IMR-90 (cell line): ENCODE measurements around the gene ADGRA1. TPM values are rescaled to one million over a fixed set of nuclear protein-coding genes. Genes with fewer than 3 reads are reported as not detected.

ENCODE experiments used
- ATAC-seq: fragments of 200-7000 bp; cut with Tn5 transposase; 2 replicates; pipeline ENCODE4 v1.9.1; 2020; ENCODE audit warnings: low read depth, mild to moderate bottlenecking, moderate library complexity
- BruUV-seq: library from RNA; stranded (reverse); fragments of 400-500 nt; replicated peaks from 2 replicates; lab custom pipeline; 2021; lab: Mats Ljungman, UMichigan
- CTCF ChIA-PET: fragments of 300-600 bp; formaldehyde crosslinking; extraction: SDS; loops from one replicate; lab custom pipeline; 2021; ENCODE audit warnings: antibody characterized with exemption; lab: Yijun Ruan, JAX
- POLR2A ChIA-PET: fragments of 300-600 bp; sonication (Branson Sonifier 250); formaldehyde crosslinking; loops from one replicate; lab custom pipeline; 2022; ENCODE audit warnings: antibody characterized with exemption; ENCODE audit not compliant: unreplicated experiment; lab: Charles Lee
- DNase-seq: peaks from one replicate; pipeline ENCODE4 v3.0.0; 2013
- H2AFZ ChIP-seq: replicated peaks from 2 replicates; pipeline ENCODE3; 2013; ENCODE audit warnings: low read length, mild to moderate bottlenecking; ENCODE audit not compliant: poor library complexity
- H2AK5ac ChIP-seq: 2 replicates; pipeline ENCODE4 v1.6.1; 2013; ENCODE audit warnings: low read depth, low read length, inconsistent platforms
- H2AK9ac ChIP-seq: replicated peaks from 2 replicates; pipeline ENCODE3; 2013; ENCODE audit warnings: mild to moderate bottlenecking, low read depth, low read length, moderate library complexity; ENCODE audit not compliant: poor library complexity
- H2BK120ac ChIP-seq: 2 replicates; pipeline ENCODE4 v1.6.1; 2013; ENCODE audit warnings: low read depth, low read length, inconsistent platforms
- H2BK15ac ChIP-seq: 3 replicates; pipeline ENCODE4 v1.6.1; 2013; ENCODE audit warnings: low read depth, low read length, inconsistent platforms
- H2BK20ac ChIP-seq: 2 replicates; pipeline ENCODE4 v1.6.1; 2013; ENCODE audit warnings: low read depth, mild to moderate bottlenecking, inconsistent platforms, low read length, moderate library complexity
- H2BK5ac ChIP-seq: 2 replicates; pipeline ENCODE4 v1.6.1; 2013; ENCODE audit warnings: mild to moderate bottlenecking, low read depth, low read length, inconsistent platforms; ENCODE audit not compliant: poor library complexity, severe bottlenecking
- H3K14ac ChIP-seq: replicated peaks from 2 replicates; pipeline ENCODE4 v1.6.1; 2013; ENCODE audit warnings: low read depth, low read length, inconsistent platforms
- H3K18ac ChIP-seq: 2 replicates; pipeline ENCODE4 v1.6.1; 2013; ENCODE audit warnings: low read depth, low read length, control low read depth
- H3K23ac ChIP-seq: 2 replicates; pipeline ENCODE4 v1.6.1; 2013; ENCODE audit warnings: low read depth, low read length, inconsistent platforms
- H3K27ac ChIP-seq: 2 replicates; pipeline ENCODE4 v1.5.1; 2013; ENCODE audit warnings: mild to moderate bottlenecking, control low read depth, low read length; ENCODE audit not compliant: insufficient read depth
- H3K27me3 ChIP-seq: 2 replicates; pipeline ENCODE4 v1.6.1; 2013; ENCODE audit warnings: low read length; ENCODE audit not compliant: control insufficient read depth, insufficient read depth
- H3K36me3 ChIP-seq: 2 replicates; pipeline ENCODE4 v1.6.1; 2013; ENCODE audit warnings: low read length, mixed read lengths; ENCODE audit not compliant: control insufficient read depth, insufficient read depth
- H3K4ac ChIP-seq: 2 replicates; pipeline ENCODE4 v1.6.1; 2013; ENCODE audit warnings: low read depth, low read length, inconsistent platforms
- H3K4me1 ChIP-seq: 2 replicates; pipeline ENCODE4 v1.6.1; 2013; ENCODE audit warnings: low read length, mixed read lengths; ENCODE audit not compliant: control insufficient read depth, insufficient read depth
- H3K4me2 ChIP-seq: 2 replicates; pipeline ENCODE4 v1.6.1; 2013; ENCODE audit warnings: low read depth, mild to moderate bottlenecking, control low read depth, low read length, moderate library complexity
- H3K4me3 ChIP-seq: 2 replicates; pipeline ENCODE4 v1.5.1; 2013; ENCODE audit warnings: low read depth, mild to moderate bottlenecking, control low read depth, low read length, moderate library complexity; ENCODE audit not compliant: insufficient read depth
- H3K56ac ChIP-seq: 2 replicates; pipeline ENCODE4 v1.6.1; 2013; ENCODE audit warnings: low read length, inconsistent platforms; ENCODE audit not compliant: insufficient read depth; ENCODE audit errors: extremely low read depth
- H3K79me1 ChIP-seq, 2 experiments: 2 replicates each; pipeline ENCODE4 v1.6.1; 2013; ENCODE audit warnings: low read length in 2 of 2, inconsistent platforms in 1 of 2, low read depth in 1 of 2
- H3K9ac ChIP-seq: 2 replicates; pipeline ENCODE4 v1.6.1; 2013; ENCODE audit warnings: low read depth, low read length, control low read depth
- H3K9me1 ChIP-seq: 2 replicates; pipeline ENCODE4 v1.6.1; 2013; ENCODE audit warnings: low read length, inconsistent platforms; ENCODE audit not compliant: insufficient read depth
- H3K9me3 ChIP-seq: 2 replicates; pipeline ENCODE4 v1.6.1; 2013; ENCODE audit warnings: low read length; ENCODE audit not compliant: control insufficient read depth, insufficient read depth
- H4K20me1 ChIP-seq: 2 replicates; pipeline ENCODE4 v1.6.1; 2013; ENCODE audit warnings: low read length, inconsistent platforms; ENCODE audit not compliant: insufficient read depth
- H4K5ac ChIP-seq: 2 replicates; pipeline ENCODE4 v1.6.1; 2013; ENCODE audit warnings: mild to moderate bottlenecking, low read depth, low read length, control low read depth
- H4K8ac ChIP-seq, 2 experiments: 2 replicates each; pipeline ENCODE4 v1.6.1; 2013; ENCODE audit warnings: low read depth in 2 of 2, low read length in 2 of 2, control low read depth in 1 of 2, inconsistent platforms in 1 of 2
- H4K91ac ChIP-seq: 2 replicates; pipeline ENCODE4 v1.6.1; 2013; ENCODE audit warnings: low read depth, low read length, inconsistent platforms; ENCODE audit not compliant: insufficient read depth
- USF2 ChIP-seq: fragments of 150-350 bp; IDR thresholded peaks from 2 replicates; pipeline ENCODE4 v1.6.1; 2017; ENCODE audit warnings: mild to moderate bottlenecking, antibody characterized with exemption, low read length, low read depth
- WGBS, 2 experiments: methylation state at CpG; one replicate each; pipeline versions ENCODE4 v1.1.5 to v1.1.7; 2013; ENCODE audit warnings: missing lambda C conversion rate in 2 of 2; ENCODE audit not compliant: insufficient read length in 1 of 2; ENCODE audit errors: extremely low coverage in 2 of 2; 5-methylcytosine and 5-hydroxymethylcytosine counted together
- dilution Hi-C: fragments of 300-500 bp; cut with HindIII; formaldehyde crosslinking; loops from one replicate; pipeline ENCODE4 v1.14.3; 2018; ENCODE audit warnings: low sequenced_read_pairs; ENCODE audit not compliant: unreplicated experiment
- in situ Hi-C: fragments of 300-500 bp; cut with MboI; formaldehyde crosslinking; loops from 3 replicates; pipeline ENCODE4 v1.14.3; 2019; ENCODE audit warnings: low sequenced_read_pairs, inconsistent platforms, mixed read lengths
- intact Hi-C: fragments of 100-400 bp; cut with micrococcal nuclease; formaldehyde crosslinking; loops from 2 replicates; pipeline ENCODE4 v1.10.0; 2022
- polyA plus RNA-seq, 3 experiments: library from polyadenylated mRNA; depleted of rRNA; stranded (reverse); fragments of >200 nt; gene quantifications; 2 replicates each; pipeline ENCODE4 v1.2.3, GENCODE V29; 2012; ENCODE audit warnings: low replicate concordance in 1 of 3
- total RNA-seq: library from RNA; depleted of rRNA; stranded (reverse); fragments of >200 nt; gene quantifications from 2 replicates; pipeline ENCODE4 v1.2.3, GENCODE V29; 2012

Gene ADGRA1
- total and polyA plus RNA-seq, 2 of the 4 experiments (the other 2 are of a cell fraction): not detected

DNA sequence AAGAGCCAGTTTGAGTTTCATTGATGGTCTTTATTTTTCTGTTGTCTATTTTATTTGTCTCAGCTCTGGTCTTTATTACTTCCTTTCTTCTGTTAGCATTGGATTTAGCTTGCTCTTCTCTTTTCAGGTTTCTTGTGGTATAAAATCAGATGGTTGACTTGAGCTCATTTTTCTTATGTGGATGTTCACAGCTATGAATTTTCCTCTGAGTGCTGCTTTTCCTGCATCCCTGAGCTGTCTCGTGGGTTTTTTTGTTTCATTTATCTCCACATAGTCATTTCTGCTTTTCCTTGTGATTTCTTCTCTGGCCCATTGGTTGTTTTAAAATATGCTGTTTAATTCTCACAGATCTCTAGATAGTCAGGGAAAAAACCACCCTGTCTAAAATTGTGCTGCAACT lies 19.7 kb downstream of the ADGRA1 start:
- in situ Hi-C loops (no loop called here), dilution Hi-C loops (no loop called here), intact Hi-C loops (no loop called here)
- no peak overlapping the region for H3K23ac ChIP-seq
- no peak overlapping the region for H3K4ac ChIP-seq
- peaks cover 3% of the 10 kb centered on the region; the same call in 1 of the 2 replicates for H3K27me3 ChIP-seq
- no peak overlapping the region for H2BK15ac ChIP-seq
- no peak overlapping the region for H2BK5ac ChIP-seq
- ChIA-PET CTCF (no interaction called here), POLR2A (no interaction called here)
- H2AFZ ChIP-seq: no peak overlapping the region
- no peak overlapping the region for H3K4me3 ChIP-seq
- no CpG with 5 or more reads among the region's 1 CpG for WGBS, 2 experiments
- no peaks in the 10 kb centered on the region for H3K36me3 ChIP-seq
- H4K5ac ChIP-seq: no peak overlapping the region
- H2AK9ac ChIP-seq: no peak overlapping the region
- no peaks in the 10 kb centered on the region for H3K9me1 ChIP-seq
- no peak overlapping the region for H2BK120ac ChIP-seq
- no peak overlapping the region for H3K9ac ChIP-seq
- H4K8ac ChIP-seq: no peak overlapping the region
- no peak for TF ChIP-seq USF2
- H2AK5ac ChIP-seq: no peak overlapping the region
- ATAC-seq (no peak), DNase-seq (no peak)
- no peaks in the 10 kb centered on the region for H3K79me1 ChIP-seq
- H3K18ac ChIP-seq: no peak overlapping the region
- no peaks in the 10 kb centered on the region for H3K4me1 ChIP-seq
- BruUV-seq: no TSS peak
- H3K14ac ChIP-seq: no peak overlapping the region
- H3K9me3 ChIP-seq: peaks cover 16% of the 10 kb centered on the region
- H3K56ac ChIP-seq: no peak overlapping the region
- no peak overlapping the region for H3K27ac ChIP-seq
- H2BK20ac ChIP-seq: no peak overlapping the region
- H4K20me1 ChIP-seq: no peaks in the 10 kb centered on the region
- H4K91ac ChIP-seq: no peak overlapping the region
- H3K4me2 ChIP-seq: no peak overlapping the region
